Panc1 (cell line): Measurements from ENCODE around the gene TSPYL1.

Source experiments
- POLR2AphosphoS5 ChIP-seq: IDR thresholded peaks from 2 replicates; pipeline ENCODE4 v1.6.1; 2012; ENCODE audit warnings: mild to moderate bottlenecking, low read depth, low read length, moderate library complexity
- SIN3A ChIP-seq: IDR thresholded peaks from 2 replicates; pipeline ENCODE4 v1.6.1; 2012; ENCODE audit warnings: low read depth, mild to moderate bottlenecking, low read length, moderate library complexity, borderline replicate concordance; ENCODE audit not compliant: insufficient read depth
- TF ChIP-seq, protein P1 (sequence below): fragments of 450-650 bp; IDR thresholded peaks from 2 replicates; pipeline ENCODE4 v1.5.1; 2017; ENCODE audit warnings: mild to moderate bottlenecking
- TF ChIP-seq, protein P2 (sequence below), 2 experiments: IDR thresholded peaks; 2 replicates each; pipeline ENCODE4 v1.6.1; 2011 to 2012; ENCODE audit warnings: low read depth in 2 of 2, control low read depth in 1 of 2, low read length in 1 of 2, mild to moderate bottlenecking in 1 of 2, moderate library complexity in 1 of 2; ENCODE audit not compliant: insufficient read depth in 1 of 2

GRCh38 chr6:116239856-116240255, 39.9 kb downstream of the TSPYL1 start:
- TF ChIP-seq, protein P1, sequence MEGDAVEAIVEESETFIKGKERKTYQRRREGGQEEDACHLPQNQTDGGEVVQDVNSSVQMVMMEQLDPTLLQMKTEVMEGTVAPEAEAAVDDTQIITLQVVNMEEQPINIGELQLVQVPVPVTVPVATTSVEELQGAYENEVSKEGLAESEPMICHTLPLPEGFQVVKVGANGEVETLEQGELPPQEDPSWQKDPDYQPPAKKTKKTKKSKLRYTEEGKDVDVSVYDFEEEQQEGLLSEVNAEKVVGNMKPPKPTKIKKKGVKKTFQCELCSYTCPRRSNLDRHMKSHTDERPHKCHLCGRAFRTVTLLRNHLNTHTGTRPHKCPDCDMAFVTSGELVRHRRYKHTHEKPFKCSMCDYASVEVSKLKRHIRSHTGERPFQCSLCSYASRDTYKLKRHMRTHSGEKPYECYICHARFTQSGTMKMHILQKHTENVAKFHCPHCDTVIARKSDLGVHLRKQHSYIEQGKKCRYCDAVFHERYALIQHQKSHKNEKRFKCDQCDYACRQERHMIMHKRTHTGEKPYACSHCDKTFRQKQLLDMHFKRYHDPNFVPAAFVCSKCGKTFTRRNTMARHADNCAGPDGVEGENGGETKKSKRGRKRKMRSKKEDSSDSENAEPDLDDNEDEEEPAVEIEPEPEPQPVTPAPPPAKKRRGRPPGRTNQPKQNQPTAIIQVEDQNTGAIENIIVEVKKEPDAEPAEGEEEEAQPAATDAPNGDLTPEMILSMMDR: no peak
- TF ChIP-seq, protein P2, sequence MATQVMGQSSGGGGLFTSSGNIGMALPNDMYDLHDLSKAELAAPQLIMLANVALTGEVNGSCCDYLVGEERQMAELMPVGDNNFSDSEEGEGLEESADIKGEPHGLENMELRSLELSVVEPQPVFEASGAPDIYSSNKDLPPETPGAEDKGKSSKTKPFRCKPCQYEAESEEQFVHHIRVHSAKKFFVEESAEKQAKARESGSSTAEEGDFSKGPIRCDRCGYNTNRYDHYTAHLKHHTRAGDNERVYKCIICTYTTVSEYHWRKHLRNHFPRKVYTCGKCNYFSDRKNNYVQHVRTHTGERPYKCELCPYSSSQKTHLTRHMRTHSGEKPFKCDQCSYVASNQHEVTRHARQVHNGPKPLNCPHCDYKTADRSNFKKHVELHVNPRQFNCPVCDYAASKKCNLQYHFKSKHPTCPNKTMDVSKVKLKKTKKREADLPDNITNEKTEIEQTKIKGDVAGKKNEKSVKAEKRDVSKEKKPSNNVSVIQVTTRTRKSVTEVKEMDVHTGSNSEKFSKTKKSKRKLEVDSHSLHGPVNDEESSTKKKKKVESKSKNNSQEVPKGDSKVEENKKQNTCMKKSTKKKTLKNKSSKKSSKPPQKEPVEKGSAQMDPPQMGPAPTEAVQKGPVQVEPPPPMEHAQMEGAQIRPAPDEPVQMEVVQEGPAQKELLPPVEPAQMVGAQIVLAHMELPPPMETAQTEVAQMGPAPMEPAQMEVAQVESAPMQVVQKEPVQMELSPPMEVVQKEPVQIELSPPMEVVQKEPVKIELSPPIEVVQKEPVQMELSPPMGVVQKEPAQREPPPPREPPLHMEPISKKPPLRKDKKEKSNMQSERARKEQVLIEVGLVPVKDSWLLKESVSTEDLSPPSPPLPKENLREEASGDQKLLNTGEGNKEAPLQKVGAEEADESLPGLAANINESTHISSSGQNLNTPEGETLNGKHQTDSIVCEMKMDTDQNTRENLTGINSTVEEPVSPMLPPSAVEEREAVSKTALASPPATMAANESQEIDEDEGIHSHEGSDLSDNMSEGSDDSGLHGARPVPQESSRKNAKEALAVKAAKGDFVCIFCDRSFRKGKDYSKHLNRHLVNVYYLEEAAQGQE (IDR thresholded peaks at IDR 0.05; ENCODE audit: insufficient read depth in 1 of 2, low read depth in 2 of 2, low read length in 1 of 2): no peak
- TF ChIP-seq SIN3A: no peak
- TF ChIP-seq POLR2AphosphoS5: no peak
